Measurements from ENCODE around the gene JMY.

- TF ChIP-seq EZH2 (IDR thresholded peaks at IDR 0.05) (no peak), POLR2AphosphoS5 (IDR thresholded peaks at IDR 0.05; ENCODE audit: borderline replicate concordance, low read depth, low read length) (no peak)
These were observed 26.4 kb upstream of the JMY start for GRCh38 chr5:79209505-79209904.
